CD4-positive, alpha-beta T cell treated with Interleukin-2 at 100 ng/mL for 4 hours (primary cell): ENCODE measurements around the gene RAD23B.

Source experiments
- DNase-seq: peaks from one replicate; pipeline ENCODE4 v3.0.0-alpha.2; 2020; ENCODE audit warnings: low spot score

Gene RAD23B

DNA sequence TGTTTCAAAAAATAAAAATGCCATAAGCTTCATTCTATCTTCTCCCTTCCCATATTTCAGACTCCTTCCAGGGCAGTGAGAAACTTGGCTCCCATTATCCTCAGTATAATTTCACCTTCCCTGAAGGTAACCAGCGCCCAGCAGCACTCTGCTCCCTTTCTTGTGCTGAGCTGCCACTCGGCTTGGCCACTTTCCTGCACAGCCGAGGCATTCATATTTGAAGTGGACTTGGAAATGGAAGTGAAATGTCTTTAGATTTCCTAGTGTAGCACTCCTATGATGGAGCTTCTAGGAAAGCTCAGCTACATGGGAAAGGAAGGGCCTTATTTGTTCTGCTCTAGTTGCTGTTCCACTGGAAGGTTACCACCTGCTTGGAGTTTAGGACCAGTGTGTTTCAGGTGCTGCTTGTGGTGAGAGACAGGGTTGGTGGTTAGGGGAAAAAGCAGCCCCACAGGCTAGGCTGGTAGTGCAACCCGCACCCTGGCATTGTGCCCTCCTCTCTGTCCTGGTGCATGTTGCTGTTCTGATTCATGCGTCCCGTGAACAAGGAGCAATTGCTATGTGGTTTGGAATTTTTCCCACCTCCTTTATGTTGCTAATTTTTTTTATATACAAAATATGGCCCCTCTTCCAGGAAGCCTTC lies 53.8 kb downstream of the RAD23B start:
- DNase-seq: no peak

DNA sequence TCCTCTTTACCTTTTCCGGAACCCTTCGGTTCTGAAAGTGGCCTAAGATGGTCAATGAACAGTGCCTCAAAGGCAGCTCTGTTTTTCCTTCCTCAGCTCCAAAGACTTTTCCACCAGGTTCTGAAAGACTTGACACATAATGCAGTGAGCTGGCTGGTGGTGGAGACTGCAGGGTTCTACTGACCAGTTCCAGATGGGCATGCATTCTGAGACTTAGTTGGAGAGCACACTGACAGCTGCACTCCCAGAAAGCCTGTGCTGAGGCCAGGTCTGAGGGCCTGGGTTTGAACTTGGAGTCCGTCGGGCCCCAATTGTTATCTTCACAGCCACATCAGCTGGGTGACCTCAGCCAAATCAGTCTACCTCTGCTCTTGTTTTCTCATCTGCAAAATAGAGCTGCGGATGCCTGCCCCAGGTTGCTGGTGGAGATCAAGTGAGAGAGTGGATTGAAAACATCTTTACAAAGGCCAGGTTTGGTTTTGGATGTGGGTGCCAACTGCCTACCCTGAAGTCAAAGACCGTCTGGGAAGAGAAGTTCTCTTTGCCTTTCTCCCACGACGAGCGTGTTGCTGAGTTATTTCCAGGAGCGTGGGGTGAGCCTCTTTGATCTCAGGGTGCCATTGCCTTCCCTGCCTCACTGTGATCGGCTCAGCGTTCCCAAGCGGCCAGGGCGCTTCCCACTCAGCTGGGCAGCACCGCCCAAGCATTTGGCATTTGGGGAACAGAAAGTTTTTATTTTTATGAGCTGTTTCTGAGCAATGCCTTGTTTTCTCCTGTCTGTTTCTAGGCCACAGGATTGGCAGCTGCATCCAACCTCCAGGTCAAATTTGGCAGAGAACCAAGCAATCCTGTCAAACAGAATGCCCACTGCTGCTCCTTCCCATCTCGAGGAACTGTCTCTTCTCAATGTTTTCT lies 54.9 kb downstream of the RAD23B start:
- no peak for DNase-seq

DNA sequence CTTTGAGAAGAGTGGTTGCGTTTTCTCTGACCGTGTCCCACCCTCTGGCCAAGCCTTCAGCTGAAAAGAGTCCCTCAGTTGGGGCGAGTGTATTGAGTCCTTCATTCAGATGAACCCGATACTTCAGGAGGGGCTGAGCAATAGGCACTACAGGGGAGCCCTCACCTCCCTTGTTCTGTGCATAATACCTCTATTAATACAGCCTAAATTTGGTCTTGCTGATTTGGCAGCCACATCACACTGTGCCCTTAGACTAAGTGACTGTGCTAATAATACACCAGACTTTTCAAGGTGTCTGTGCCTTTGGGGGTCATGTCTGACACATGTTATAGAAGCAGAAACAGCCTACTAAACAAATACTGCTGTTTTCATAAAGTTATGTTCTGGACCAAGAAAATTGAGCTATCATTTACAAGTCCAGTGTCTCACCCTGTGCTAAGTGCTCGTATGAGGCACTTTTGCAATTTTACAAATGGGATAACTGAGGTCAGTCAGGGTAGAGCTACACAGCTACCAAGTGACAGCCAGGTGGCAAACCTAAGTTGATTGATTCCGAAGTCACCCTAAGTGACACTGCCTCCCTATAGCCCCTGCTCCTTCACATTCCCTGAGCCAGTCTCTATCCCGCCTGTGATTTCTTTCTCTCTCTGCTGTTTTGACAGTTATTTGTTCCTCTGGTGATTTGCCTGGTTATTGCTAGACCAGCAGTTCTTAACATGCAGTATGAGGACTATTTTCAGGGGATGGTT lies 56.0 kb downstream of the RAD23B start:
- DNase-seq: no peak

DNA sequence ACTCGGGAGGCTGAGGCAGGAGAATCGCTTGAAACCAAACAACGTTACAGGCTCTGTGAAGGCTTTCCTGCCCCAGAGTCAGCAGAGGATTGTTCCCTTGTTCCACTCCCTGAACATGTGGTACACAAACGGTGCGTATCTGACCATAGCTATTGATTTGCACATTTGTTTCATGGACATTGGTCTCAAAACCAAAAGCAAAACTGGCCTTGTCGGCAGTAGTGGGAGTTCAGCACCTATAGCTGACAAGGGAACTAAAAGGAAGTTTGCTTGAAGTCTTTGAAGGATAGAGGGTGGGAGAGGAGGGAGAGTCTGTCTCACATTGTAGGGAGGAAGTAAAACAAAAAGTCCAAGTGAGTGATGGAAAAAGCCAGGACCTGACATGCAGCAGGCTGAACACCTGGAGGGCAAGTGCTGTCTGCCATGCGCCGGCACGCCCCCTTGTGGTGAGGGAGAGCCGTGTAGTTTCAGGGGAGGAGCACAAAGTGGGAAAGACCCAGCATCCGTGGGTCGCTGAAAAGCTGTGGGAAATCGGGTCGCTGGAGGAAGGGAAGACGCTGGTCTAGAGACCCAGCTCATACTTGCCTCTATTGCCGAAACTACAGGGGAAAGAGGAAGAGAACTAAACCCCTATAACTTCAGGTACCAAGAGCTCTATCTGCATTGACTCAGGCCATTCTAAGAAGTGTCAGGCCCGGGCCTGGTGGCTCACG lies 58.0 kb downstream of the RAD23B start:
- DNase-seq: peak; percentile 79

DNA sequence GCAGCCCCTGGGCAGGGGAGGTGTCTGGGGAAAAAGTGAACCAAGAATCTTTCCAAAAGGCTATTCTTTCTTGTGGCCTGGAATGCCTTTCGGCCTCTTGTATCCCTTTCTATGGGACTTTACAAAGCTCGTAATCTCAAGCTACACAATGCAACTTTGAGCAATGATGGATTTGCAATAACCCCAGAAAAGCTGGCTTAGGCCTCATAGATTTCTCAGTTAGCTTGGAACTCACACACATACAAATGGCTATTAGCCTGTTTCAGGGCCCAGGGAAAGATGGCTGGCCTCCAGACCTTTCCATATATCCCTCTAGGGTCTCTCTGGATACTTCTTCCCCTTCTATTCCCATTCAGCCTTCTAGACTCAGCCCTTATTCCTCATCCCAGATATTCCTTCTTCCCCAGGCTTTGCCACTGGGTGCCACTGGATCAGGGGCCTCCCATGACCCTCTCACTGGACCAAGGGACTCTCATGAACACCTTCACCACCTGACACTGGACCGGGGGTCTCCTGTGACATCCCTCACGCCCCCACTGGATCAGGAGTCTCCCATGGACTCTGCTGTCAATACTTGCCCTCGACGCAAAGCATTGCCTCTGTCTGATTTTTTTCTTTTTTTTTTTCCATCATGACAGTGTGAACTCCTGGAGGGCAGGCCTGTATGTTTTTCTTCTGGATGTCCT lies 59.5 kb downstream of the RAD23B start:
- no peak for DNase-seq

DNA sequence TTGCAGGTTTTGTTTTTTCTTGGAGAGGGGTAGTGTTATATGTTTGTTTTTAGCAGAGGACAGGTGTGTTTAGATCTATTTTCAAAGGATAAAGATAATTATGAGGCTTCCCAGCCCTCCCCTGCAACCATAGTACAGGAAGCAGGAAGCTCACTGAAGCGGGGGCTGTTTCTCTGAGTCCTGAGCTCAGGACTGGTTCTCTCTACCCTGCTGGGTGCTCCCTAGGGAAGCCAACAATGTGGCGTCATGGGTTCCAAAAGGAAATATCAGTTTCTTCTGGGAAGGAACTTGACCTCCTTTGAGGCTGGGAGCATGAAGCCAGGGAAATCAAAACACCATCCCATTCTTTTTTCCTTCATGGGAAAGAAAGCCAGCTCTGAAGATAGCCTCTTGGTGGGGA lies 62.2 kb downstream of the RAD23B start:
- no peak for DNase-seq

DNA sequence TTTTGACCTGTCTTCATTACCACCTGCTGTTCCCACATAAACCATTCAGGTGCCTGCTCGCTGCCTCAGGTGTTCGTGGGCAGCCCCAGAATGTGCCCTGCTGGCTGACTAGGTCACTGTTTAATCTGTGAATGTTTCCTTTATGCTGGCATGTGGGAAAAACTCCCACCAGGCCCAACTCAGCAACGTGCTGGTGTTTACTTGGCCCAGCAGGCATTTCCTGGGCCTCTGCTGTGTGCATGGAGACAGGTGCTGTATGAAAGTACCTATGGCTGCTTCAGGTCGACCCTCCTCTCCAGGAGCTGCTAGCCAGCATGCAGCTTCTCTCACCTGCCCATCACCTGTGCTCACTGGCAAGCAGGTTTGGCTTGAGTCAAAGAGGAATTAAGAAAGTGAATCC lies 65.8 kb downstream of the RAD23B start:
- no peak for DNase-seq

DNA sequence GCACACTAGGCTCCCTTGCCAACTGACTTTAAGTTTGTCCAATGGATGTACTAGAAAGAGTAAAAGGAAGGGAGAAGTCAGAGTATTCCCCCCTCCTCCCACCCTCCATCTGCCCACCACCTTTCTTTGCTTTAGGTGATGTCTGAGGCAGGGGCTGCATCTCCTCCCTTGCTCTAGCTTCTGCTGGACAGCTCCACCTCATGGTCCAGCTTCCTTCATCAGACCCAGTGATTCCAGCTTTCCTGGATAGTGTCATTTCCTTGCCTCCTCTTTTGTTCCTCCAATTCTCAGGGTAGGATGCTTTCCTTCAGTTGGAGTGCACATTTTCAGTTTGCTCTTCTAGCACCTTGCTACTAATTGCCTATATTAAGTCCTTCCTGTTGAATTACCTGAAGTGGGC lies 67.4 kb downstream of the RAD23B start:
- no peak for DNase-seq

DNA sequence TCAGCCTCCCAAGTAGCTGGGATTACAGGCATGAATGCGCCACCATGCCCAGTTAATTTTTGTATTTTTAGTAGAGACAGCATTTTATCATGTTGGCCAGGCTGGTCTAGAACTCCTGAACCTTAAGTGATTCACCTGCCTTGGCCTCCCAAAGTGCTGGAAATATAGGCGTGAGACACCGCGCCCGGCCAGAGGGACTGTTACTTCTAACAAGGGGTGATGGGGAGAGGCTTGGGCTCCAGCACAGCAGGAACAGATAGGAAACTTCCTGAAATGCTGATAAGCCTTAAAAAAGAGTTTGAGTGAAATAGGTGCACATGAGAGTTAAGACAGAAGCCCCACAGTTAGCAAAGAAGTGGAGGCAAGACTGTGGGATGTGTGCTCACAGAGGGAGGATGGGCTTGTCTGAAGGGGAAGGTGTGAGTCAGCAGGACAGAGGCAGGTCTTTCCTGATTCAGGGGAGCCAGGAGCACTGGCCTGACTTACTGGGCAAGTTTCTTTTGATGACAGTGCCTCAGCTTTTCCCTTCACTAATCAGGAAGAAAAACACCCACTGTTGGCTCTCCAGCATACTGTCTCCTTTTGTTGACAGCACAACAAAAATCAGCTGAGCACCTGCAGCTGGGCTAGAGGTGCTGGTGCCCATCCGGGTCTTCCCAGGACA lies 68.4 kb downstream of the RAD23B start:
- no peak for DNase-seq

DNA sequence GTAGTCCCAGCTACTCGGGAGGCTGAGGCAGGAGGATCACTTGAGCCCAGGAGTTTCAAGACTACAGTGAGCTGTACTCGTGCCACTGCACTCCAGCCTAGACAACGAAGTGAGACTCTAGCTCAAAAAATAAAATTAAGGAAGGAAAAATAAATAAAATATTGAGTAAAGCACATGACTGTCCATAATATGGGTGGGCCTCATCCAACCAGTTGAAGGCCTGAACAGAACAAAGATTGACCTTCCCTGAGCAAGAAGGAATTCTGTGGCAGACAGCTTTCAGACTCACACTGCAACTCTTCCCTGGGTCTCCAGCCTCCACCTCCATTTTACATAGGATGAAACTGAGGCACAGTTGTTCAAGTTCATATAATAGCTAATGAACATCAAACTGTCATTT lies 72.3 kb downstream of the RAD23B start:
- no peak for DNase-seq

DNA sequence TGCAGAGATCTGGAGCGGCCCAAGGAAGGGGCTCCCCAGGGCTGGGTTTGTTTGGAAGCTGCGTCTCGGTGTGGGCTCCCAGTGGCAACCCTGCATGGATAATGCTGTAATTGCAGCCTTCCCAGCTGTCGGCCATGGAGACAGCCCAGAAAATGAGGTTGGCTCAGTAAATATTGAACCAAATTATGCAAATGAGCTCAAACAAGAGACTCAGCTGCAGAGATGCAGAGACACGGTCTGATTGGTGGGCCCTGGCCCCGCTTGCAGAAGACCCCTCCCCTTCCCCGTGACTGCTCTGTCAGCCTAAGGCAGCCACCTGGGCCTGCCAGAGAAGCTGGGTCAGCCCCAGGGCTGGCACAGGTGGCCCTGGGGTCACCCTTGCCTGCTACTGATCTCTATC lies 75.9 kb downstream of the RAD23B start:
- DNase-seq: no peak

DNA sequence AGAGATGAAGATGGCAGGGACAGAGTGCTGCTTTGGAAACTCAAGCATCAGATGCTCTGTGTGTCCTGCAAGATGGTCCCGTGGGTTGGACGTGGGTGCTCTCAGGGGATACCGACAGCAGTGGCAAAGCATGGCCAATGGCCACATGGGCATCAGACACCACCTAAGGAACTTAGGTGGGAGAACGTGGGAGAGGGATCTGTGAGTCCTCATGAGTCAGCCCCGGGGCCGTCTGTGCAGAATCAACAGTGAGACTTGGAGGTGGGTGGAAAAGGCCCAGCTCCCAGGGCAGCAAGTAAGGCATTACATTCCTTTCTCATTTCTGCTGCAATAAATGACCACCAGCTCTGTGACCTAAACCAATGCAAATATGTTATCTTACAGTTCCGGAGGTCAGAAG lies 77.0 kb downstream of the RAD23B start:
- DNase-seq: no peak

DNA sequence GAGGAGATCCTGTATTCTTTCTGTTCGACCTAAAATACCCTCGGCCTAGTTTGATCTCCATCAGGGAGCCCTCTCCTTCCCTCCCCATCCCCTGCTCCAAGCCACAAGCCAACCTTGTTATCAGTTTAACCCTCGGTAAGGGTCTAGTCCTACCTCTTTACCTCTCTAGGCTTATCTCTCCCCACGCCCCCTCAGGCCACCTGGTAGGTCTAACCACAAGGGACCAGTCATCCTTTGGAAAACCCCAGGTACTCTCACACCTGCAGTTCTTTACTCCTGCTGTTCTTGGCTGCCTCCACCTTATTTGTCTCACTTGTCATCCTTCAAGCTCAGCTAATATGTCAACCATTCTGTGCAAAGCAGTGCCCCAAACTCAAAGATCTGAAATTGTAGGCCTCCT lies 78.7 kb downstream of the RAD23B start:
- no peak for DNase-seq

DNA sequence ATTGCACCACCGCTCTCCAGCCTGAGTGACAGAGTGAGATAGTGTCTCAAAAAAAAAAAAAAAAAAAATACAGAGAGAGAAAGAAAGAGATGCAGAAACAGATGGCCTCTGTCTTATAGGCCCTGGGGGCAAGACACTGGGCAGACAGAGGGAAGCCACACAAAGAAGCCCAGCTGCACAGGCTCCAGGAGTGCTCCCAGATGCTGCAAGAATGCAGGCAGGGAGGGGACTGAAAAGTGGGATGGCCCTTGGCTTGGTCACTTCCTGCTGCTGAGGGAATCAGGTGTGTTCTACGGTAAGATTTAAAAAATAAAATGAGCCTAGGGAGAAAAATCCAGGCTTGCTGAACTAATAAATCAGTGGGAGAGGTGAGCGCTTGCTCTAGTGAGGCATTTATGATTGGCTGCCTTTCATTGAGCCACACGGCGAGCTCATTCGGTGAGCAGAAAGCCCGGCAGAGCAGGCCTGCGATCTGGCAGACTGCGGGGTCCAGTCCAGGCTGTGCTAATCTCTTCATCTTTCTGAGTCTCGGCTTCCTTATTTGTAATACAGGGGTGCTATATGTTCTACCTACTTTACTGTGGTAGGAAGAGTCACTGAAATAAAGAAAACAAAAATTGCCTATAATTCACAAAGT lies 80.6 kb downstream of the RAD23B start:
- DNase-seq: no peak

DNA sequence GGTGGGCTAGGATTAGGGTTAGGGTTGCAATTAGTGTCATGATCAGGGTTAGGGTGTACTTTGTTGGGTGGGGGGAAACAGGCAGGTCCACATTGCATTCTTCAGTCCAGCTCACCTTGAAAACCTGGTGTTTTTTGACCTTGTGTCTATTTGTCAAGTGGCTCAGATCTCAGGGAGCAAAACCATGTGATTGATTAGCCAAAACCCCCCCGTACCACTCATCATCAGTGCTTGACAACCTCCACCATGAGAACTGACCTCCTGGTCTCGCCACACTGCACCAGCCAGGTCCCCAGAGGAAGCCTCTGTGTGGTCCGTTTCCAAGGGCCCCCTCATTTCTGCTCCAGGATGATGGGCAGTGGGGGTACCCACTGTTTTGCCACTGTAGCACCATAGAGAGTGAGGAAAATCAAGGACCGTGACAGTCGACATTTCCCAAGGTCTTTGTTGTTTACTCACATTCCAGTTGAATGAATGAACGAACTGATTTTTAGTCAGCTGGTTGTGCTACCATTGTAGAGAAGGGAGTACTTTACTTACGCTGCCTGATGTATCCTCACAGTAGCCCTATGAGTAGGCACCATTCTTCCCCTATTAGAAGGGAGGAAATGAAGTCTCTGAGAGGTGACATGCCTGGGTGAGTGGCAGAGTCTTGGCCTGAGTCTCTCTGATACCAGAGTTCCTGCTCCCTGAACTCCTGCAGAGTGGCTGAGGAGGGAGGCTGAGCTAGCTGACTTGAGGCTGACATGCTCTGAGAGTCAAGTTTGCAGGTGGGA lies 84.8 kb downstream of the RAD23B start:
- no peak for DNase-seq

DNA sequence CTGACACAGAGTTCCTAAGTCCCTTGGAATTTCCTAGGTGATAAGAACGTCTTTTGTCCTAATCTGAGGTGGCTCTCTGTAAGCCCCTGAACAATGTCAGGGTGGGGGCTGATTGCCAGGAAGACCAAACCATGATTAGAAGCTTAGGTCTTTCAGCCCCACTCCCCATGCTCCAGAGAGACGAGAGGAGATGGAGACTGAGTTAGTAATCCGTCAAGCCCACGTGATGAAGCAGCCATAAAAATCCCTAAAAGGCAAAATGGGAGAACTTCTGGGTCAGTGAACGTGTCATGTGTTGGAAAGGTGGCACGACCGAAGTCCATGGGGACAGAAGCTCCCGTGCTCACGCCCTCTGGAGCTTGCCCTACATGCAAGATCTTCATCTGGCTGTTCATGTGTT lies 85.6 kb downstream of the RAD23B start:
- no peak for DNase-seq

DNA sequence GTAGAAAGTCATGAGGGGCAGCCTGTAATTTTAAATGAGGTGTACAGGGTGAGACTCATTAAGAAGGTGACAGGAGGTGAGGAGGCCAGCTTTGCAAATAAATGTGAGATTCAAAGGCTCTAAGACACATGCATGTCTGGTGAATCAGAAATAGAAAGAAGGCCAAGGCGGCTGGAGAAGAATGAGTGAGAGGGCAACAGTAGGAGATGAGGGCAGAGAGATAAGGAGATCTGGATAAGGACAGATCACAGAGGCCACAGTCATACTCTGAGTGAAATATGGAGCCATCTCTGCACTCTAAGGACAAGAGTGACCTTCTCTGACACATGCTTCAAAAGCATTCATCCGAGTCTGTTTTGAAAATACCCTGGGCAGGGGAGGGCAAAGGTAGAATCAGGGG lies 90.7 kb downstream of the RAD23B start:
- DNase-seq: no peak

DNA sequence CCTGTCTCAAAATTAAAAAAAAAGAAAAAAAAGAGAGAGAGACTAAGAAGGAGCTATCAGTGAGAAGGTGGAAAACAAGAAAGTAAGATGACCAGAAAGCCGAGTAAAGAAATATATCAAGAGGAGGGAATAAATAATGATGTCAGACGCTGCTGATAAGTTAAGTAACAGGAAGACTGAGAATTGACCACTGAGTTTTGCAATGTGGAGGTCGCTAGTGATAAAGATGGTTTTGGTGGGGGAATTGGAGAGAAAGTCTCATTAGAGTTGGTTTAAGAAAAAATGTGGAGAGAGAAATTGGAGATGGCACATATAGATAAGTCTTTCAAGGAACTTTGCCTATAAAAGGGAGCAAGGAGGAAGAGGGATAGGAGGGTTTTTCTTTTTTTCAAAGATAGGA lies 91.9 kb downstream of the RAD23B start:
- DNase-seq: no peak

DNA sequence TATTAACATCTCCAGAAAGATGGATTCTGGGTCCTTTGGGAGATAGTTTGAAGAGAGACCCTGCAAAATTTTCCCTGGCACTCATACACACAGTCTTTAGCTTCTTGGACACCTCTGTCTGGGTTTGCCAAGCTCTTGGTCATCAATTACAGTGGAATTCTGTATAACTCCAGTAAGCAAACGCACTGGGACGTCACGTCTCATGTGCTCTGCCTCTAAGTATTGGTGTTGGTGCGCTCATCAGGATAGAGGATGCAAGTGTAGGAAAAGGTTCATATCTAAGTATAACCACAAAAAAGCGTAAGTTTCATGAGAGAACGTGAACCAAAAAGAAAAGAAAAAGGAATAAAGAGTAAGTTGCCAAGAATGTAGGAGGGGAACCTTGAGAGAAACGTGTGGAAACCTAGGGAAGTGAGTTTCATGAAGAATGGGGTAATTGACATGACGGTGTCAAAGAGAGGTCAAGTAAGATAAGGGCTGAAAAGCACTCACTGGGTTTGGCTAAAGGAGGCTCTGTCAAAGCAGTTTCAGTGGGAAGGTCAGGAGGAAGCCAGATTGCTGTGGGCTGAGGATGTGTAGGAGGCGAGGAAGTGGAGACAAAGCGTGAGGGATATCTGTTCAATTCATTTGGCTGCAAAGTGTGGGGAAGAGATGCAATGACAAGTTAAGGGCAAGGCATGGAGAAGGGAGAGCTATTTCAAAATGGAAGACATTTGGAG lies 92.7 kb downstream of the RAD23B start:
- DNase-seq: no peak
